ENCODE results near the gene LSM4.
"Not testable (repeated sequence)": the region's sequence is repeated elsewhere in the genome, so short reads cannot be mapped to it uniquely, and the experiment has no call there.

The LSM4 gene

DNA sequence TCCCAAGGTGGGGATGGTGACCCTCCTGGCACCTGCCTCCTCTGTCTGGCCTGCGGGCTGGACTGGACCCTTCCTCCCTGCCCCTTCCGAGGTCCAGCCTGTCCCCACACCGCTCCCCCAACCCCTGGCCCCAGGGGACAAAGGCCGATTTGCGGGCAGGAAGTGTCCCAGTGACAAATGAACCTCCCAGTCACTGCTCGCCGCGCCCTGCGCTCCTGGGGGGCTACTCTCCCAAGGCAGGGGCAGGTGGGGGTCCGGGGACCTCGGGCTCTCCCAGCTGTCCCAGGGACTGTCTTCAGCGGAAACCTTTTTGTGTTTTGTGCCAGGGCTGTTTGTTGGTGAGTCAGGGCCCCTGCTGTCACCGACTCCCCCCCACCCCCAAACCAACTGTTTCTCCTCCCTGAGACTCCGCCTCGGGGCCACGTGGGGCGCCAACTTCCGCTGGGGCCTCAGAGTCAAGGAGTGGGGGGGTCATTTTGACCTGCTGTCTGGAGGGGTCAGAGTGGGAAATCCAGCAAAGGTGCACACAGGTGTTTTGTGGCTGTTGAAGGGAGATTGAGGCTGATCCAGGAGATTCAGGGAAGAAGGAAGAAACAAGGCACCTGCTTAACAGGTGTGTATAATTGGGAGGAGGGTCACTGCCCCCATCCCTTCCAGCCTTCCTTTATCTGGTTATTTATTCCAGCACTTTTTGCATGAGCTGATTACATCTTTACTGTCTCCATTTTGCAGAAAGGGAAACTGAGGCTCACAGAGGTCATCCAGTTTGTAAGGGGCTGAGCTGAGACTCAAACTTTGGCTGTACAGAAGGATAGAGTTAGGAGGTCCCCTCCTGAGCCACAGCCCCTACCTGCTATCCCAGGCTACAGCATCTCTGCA, 18.4 kb upstream of the LSM4 start:
- peak; percentile 49 for DNase-seq

DNA sequence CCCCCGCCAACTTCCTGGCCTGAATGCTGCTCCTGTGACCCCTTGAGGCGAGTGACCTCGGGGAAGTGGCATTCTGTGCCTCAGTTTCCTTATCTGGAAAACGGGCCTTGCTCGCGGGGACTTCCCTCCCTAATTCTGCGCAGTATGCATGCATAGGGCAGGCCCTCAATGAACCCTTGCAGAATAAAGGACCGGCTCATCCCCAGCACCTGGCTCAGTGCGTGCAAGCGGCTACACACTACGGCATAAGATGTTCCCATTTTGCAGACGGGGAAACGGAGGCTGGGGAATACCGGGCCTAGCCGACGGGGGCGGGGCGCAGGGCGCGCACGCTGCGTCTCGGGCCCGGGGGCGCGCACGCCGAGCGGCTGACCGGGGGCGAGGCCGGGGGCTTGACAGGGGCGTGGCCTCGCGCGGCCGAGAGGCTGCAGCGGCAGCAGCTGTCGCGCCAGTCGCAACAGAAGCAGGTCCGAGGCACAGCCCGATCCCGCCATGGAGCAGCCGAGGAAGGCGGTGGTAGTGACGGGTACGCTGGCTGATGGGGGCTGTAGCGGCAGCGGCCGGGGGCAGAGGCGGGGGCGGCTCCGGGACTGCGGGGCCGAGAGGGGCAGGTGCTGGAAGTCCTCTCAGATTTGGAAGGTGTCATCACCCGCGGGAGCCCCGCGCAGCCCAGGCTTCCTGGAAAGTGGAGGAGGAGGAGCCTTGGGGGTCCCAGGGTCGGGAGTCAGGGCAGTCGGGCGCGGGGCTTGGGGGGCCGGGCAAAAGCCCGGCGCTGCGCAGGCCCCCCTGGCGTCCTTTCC, 17.5 kb upstream of the LSM4 start, which contains the start of gene PGPEP1:
TSS of gene PGPEP1 (plus strand) at position 409 of the 800 bp plus-strand sequence. CDS start at position 493, 84 bp downstream.
- DNase-seq = peak; percentile 84

DNA sequence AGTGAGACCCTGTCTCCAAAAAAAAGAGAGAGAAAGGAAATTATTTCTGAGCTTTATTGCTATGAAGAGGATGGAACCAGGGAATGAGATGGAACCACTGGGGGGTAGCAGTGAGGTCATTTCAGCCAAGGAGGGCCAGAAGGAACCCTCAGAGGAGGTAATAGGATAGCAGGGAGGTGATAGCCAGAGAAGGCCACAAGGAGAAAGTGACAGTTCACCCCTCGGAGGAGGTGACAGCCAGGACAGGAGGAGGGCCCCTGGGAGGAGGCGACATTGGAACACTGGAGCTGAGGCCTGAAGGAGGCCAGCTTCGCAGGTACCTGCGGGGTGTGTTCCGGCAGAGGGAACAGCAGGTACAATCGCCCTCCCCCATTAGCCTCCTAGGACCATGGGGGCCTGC, 16.8 kb upstream of the LSM4 start:
- DNase-seq = no peak

DNA sequence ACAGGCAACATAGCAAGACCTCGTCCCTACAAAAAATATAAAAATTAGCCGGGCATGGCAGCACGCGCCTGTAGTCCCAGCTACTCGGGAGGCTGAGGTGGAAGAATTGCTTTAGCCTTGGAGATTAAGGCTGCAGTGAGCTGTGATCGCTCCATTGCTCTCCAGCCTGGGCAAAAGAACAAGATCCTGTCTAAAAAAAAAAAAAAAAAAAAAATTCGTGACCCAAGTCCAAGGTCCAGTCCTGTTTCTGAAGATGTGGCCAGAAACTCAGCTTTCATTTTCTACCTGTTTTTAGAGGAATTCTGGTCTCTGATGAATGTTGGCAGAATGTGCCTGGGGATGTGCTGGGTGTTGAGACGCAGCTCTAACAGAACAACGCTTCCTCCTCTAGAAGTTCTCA, 15.7 kb upstream of the LSM4 start:
- no peak for DNase-seq

DNA sequence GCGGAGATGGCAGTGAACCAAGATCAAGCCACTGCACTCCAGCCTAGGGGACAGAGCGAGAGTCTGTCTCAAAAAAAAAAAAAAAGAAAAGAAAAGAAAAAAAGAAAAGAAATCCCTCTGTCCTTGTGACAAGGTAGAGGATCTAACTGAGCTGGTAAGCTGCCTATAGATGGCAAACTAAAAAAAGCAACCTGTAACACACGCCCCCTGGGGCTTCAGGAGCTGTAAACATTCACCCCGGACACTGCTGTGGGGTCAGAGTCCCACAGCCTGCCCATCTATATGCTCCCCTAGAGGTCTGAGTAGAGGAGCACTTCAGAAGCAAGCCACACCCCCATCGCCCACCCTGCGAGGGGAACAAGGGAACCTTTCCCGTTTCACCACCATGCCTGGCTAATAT, 13.2 kb upstream of the LSM4 start:
- DNase-seq = no peak

DNA sequence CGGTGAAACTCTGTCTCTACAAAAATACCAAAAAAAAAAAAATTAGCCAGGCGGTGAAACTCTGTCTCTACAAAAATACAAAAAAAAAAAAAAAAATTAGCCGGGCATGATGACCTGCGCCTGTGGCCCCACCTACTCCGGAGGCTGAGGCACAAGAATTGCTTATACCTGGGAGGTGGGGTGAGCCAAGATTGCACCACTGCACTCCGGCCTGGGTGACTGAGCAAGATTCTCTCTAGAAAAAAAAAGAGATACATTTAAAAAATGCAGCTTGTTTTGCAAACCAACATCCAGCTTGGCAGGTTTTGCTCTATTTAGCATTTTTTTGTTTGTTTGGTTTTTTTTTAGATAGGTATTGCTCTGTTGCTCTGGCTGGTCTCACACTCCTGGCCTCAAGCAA, 10.8 kb upstream of the LSM4 start:
- no peak for DNase-seq

DNA sequence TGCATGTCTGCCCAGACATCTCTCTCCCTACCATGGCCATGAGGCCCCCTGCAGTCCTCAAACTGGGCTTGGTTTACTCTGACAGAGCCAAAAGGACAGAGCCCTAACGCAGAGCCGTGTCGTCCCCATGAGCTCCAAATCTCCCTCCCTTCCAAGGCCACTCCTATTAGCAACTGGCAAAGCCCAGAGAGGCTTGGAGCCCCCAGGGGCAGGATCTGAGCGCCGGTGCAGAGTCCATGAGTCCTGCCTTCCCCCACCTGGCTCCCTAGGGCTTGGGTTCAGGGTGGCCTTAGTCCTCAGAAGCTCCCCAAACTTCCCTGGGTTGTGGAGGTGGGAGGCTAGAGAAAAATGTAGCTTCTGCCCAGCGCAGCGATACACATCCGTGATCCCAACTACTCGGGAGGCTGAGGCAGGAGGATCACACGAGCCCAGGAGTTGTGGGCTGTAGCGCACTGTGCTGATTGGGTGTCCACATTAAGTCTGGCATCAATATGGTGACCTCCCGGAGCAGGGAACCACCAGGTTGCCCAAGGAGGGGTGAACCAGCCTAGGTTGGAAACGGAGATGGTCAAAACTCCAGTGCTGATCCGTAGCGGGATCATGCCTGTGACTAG, 10.1 kb upstream of the LSM4 start:
- no peak for DNase-seq

DNA sequence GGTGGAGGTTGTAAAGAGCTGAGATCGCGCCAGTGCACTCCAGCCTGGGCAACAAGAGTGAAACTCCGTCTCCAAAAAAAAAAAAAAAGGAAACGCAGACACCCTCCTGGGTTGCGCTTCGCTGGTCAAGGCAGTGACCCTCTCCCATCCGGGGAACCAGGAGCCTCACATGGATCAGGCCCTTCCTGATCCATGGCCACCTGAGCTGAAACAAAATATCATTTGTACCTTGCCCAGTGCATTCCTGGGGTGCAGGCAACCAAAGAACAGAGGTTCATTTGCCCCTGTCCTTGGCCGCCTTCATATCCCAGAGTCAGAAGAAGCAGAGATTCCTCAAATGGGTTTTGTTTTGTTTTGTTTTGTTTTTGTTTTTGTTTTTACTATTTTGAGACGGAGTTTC, 8.0 kb upstream of the LSM4 start:
- DNase-seq = no peak

DNA sequence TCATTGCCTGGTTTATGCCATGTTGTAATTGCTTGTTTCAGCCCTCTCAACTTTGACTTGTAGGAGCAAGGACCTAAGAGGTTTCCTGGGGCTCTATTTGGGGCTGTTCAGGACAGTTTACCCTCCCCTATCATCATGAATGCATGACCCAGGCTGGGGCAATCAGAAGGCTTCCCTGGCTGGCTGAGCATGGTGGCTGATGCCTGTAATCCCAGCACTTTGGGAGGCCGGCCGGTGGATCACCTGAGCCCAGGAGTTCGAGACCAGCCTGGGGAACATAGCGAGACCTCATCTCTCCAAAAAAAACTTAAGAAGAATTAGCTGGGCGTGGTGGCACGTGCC, 6.1 kb upstream of the LSM4 start:
- no peak for DNase-seq

DNA sequence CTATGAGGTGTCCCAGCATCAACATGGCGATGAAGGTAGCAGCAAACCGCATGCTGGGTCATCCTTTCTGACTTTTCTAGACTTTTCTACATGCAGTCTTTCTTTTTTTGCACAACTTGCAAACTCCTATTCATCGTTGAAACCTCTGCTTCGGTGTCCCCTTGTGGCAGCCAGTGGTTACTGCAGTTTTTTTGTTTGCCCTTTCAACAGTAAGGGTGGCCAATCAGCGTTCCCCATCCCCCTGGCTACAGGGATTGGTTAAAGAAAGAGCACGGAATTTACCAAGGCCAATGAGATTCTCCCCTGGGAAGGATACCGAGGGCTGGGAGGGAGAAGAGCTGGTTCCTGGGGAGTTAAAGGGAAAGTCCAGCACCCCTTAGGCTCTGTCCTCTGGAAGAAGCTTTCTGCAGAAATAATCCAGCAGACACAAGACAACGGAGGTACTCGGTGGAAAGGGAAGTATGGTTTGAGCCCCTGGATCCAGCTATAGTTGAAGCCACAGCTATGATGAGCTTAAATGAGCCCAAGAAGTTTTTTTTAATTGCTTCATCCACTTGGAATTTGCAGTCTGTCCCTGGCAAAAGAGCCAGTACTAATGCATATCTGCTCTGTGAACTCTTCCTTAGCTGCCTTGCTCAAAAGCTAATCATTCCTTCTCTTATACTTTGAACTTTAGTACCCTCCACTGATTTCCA, 5.6 kb upstream of the LSM4 start:
- DNase-seq = peak; percentile 95

DNA sequence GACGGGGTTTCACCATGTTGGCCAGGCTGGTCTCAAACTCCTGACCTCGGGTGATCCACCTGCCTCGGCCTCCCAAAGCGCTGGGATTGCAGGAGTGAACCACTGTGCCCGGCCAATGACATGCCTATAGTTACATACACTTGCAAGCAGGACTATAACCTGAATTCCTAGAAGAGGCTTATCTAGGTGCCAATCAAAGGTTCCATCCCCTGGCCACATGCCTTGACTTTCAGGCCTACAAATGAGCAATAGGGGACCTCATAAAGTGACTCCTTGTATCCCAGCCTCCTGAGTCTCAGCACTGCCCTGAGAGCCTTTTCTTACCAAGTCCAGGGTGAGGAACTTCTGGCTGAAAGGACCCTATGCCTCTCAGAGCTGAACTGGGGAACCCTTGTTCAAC, 3.9 kb upstream of the LSM4 start:
- no peak for DNase-seq

DNA sequence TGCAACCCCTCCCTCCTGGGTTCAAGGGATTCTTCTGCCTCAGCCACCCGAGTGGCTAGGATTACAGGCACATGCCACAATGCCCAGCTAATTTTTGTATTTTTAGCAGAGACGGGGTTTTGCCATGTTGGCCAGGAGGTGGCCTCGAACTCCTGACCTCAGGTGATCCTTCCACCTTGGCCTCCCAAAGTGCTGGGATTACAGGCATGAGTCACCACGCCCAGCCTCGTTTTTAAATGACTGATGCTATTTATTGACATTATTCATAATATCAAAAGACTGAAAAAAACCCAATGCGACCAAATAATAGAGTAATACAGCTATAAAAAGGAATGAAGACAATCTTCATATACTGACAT, 1.5 kb upstream of the LSM4 start:
- DNase-seq = not testable (repeated sequence)

DNA sequence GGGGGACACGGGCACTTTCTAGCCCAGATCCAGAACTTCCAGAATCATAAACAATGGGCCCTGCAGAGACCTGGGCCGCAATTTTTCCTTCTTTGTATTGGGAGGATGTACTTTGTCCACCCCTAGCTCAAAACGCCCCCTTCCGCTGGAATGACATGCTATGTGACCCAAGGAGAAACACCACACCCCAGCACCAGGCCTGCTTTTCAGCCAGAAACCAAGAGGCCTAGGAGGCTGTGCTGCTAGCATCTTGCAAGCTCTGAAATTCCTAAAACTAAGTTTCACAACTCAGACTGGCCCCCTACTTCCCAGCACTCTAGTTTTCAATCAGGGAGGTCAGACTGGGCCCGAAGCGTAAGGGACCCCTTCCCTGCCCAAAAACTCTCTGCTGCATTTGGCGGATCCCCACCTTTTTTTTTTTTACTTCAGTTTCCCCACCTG, 538 bp downstream of the LSM4 start:
- DNase-seq = peak; percentile 65

DNA sequence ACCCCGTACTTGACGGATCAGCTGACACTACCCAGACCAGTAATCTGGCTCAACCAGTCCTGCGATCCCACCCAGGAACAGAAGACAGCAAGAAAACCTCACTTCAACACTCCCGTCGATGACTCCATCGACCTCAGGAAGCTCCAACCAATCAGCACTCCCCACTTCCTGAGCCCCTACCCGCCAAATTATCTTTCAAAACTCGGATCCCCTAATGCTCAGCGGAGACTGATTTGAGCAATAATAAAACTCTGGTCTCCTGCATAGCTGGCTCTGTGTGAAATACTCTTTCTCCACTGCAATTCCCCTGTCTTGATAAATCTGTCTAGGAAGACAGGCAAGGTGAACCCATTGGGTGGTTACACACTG, 1.2 kb downstream of the LSM4 start:
- DNase-seq = no peak

DNA sequence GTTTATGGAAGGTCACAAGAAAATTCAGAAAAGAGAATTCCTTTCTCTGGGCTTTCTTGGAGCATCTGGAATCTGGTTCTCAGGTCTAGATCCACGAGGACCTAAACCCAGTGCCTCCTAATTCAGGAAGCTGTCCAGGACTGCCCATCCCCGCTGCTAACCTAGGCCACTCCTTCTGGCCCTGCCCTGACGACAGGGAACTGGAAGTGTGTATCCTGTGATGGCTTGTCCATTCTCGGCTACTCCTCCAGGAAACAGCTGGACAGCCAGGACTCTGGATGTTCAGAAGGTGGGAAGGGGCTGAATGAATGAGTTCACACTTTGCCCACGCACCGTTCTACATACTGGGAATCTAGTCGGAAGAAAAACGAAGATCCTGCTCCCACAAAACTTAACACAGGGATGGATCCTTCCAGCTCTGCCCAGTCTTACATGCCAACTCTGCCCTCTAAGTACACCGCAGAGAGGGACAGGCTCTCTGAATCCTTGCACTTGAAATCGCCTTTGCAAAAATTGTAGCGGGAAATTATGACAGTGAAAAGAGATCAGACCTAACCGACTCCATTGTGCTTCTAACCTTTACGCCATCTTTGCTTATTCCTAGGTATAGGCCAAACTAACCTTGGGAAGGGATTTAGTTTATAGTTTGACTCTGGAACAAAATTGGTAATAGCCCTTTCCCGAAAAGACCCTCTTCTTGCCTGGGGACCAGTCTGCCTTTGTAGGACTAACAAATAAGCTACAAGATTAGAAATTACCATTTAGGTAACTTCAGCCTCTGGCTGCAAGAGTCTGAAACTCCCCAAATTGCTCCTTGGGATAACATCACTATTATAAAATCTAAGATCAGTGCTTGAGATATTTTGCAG, 1.8 kb downstream of the LSM4 start:
- DNase-seq = no peak

DNA sequence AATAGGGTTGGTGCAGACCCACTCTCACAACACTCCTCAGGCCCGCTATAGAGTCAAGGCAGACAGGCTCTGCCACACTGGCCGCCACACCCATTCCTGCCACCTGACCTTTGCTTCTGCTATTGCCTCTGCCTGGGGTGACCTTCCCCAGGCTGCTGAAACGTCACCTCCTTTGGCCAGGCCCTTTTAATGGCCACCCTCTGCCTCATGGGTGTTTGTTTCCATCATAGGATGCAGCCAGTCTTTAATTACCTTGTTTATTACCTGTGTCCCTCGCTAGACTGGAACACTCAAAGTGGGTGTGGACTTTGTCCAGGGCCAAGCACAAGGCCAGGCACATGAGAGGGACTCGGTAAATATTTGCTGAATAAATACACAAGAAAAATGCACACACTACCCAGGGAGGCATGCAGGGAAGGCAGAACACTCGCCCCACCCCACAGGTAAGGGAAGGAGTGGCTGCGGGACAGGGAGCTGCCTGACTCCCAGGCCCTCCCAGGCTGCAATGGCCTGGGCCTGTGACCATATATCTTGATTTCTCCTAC, 3.2 kb downstream of the LSM4 start:
- DNase-seq = no peak

DNA sequence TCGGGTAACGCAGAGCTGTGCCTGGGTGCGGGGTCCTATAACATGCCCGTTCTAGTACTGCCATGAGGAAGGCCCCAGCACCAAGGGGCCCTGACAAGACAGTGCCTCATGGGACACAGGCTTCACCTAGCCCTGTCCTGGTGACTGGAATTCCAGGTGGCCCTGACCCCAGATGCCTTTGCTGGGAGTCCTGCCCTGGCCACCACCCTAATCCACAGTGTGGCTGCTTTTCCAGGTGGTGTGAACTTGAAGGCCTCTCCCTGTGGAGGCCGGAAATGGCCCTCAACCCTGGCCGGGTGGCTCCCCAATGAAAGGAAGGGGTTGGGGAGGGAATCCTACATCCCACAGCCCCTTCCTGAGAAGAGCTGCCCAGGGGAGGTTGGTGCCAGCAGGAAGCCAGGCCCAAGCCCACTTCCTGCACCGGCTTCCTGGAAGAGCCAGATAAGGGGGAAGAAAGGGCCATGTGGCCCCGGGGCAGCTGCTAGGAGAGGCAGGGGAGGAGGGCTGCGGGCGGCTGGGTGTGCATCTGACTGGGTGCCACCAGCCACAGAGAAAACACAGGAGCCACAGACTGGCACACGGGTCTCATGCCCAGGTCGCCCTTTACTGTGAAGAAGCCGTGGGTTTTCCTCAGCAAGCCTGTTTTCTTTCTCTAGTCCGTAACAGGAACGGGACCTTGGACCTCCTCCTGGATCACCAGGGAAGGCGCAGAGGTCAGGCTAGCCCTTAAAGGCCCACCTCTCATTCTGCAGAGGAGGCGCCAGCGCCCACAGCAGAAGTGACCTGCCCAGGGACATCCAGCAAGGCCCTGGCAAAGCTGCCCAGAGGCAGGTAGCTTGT, 4.7 kb downstream of the LSM4 start:
- DNase-seq = no peak

DNA sequence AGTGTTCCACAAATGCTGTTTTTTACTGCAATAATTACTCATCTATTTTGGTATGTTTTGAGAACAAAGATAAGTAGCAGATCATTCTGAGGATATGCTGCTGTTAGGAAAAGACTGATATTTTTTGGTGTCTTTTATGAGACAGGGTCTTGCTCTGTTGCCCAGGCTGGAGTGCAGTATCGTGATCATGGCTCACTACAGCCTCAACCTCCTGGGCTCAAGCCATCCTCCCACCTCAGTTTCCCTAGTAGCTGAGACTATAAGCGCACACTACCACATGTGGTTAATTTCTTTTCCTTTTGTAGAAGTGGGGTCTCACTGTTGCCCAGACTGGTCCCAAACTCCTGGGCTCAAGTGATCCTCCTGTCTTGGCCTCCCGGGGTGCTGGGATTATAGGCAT, 9.5 kb downstream of the LSM4 start:
- no peak for DNase-seq

DNA sequence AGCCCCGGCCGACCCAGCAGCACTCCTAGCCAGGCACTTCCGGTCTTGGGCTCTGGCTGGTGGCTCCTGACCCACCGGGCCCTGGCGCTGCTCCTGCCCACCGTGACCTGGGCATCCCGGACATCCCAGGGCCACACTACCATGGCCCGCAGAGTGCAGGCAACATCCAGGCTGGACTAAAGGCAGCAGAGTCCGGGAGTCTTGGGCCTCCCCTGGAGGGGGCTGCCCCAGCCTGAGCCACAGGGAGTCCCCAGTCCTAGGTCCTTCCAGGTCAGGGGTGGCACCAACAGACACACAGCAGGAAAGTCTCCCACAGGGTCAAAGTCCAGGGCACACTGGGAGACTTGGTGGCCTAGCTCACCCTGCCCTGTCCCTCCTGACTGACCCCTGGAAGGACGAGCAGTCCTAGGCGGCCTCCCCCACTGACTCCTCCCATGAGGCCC, 10.8 kb downstream of the LSM4 start:
- DNase-seq = no peak

DNA sequence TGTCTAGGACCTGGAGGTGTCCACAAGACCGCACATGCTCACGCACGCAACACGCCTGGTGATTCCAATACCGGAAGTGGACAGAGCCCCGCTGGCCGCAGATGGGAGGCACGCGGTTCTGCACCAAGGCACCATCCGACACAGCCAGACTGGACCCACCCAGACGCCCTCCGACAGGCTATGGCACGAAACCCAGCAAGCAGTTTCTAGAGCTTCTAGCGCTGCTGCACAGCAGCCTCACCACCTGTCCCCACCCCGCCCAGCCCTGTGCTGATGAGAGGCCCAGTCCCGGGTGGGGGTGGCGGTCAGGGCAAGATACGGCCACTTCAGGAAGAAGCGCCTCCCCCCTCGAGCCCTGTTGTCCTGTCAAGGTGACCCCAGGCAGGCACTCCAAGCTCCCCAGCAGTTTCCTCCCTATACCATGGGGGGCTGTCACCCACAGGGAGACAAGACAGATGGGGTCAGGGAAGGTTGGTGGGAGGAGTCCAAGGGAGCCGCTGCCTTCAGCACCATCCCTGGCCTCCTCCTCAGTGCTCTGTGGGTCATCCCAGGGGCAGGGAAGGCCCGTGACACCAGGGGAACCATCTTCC, 11.3 kb downstream of the LSM4 start:
- no peak for DNase-seq

Measured in right hindlimb (tissue), 1 donor.